Lower lobe of right lung (tissue), 2 donors: ENCODE measurements around the gene MAPK8IP1. TPM values are rescaled to one million over a fixed set of nuclear protein-coding genes. Genes with fewer than 3 reads are reported as not detected.

Source experiments
- ATAC-seq, 2 donors: fragments of 200-7000 bp; cut with Tn5 transposase; one replicate each; pipeline ENCODE4 v1.9.1; 2020 to 2022; ENCODE audit warnings: mild to moderate bottlenecking in 2 of 2, moderate library complexity in 2 of 2
- DNase-seq: peaks from one replicate; pipeline ENCODE4 v3.0.0-alpha.2; 2020
- H3K27ac ChIP-seq: fragments of 200-600 bp; one replicate; pipeline ENCODE4 v1.8.0; 2022
- H3K27me3 ChIP-seq: fragments of 200-600 bp; one replicate; pipeline ENCODE4 v1.8.0; 2022; ENCODE audit warnings: low read depth
- H3K36me3 ChIP-seq: fragments of 200-600 bp; one replicate; pipeline ENCODE4 v1.8.0; 2022; ENCODE audit warnings: mild to moderate bottlenecking
- H3K4me1 ChIP-seq: fragments of 200-600 bp; one replicate; pipeline ENCODE4 v1.8.0; 2022
- H3K4me3 ChIP-seq: fragments of 200-600 bp; one replicate; pipeline ENCODE4 v1.8.0; 2022; ENCODE audit warnings: mild to moderate bottlenecking
- H3K9me3 ChIP-seq: fragments of 200-600 bp; one replicate; pipeline ENCODE4 v1.8.0; 2022
- CTCF ChIP-seq: fragments of 200-600 bp; IDR thresholded peaks from one replicate; pipeline ENCODE4 v1.8.0; 2022; ENCODE audit warnings: antibody characterized with exemption, mild to moderate bottlenecking
- intact Hi-C: fragments of 100-400 bp; cut with DNase I; formaldehyde crosslinking; loops from one replicate; pipeline ENCODE4 v1.11.0; 2022
- total RNA-seq: library from RNA; stranded (reverse); fragmentation: NEBNext Ultra II Directional; extraction: Animal tissue kit (Norgen Biotek cat#: 25700); gene quantifications from one replicate; pipeline ENCODE4 v1.2.1, GENCODE V29; 2021
- donor health status: DM: no; HTN: yes; CAD: no; lungs with severe emphysema.

The MAPK8IP1 gene
- total RNA-seq, 1 donor from 2014 or later: 7.3 TPM

- Histone ChIP-seq H3K4me3 (no peak overlapping the region), H3K9me3 (no peaks in the 10 kb centered on the region), H3K27ac (no peak overlapping the region), H3K27me3 (peaks cover 17% of the 10 kb centered on the region), H3K36me3 (no peaks in the 10 kb centered on the region), H3K4me1 (peaks cover 8% of the 10 kb centered on the region)
- DNase-seq (no peak), ATAC-seq (no peak)
- intact Hi-C loops: no loop called here
- no peak for TF ChIP-seq CTCF
These were observed 9.2 kb downstream of the MAPK8IP1 start for GRCh38 chr11:45894555-45895247.

GRCh38 chr11:45895553-45896259 lies 10.3 kb downstream of the MAPK8IP1 start:
- TF ChIP-seq CTCF: no peak
- intact Hi-C loops: no loop called here

GRCh38 chr11:45896422-45896984 lies 11.1 kb downstream of the MAPK8IP1 start:
- no peak for TF ChIP-seq CTCF
- Histone ChIP-seq H3K9me3 (no peaks in the 10 kb centered on the region), H3K4me3 (no peak overlapping the region), H3K4me1 (peaks cover 17% of the 10 kb centered on the region), H3K36me3 (no peaks in the 10 kb centered on the region), H3K27ac (no peak overlapping the region), H3K27me3 (peaks cover 27% of the 10 kb centered on the region)
- intact Hi-C loops: no loop called here
- DNase-seq (no peak), ATAC-seq (no peak)

More at GRCh38 chr11:45895553-45896259, 10.3 kb downstream of the MAPK8IP1 start:
- no peaks in the 10 kb centered on the region for H3K9me3 ChIP-seq
- H3K27me3 ChIP-seq: peaks cover 23% of the 10 kb centered on the region
- H3K4me3 ChIP-seq: no peak overlapping the region
- H3K36me3 ChIP-seq: no peaks in the 10 kb centered on the region
- DNase-seq: no peak
- H3K27ac ChIP-seq: no peak overlapping the region
- no peak for ATAC-seq
- H3K4me1 ChIP-seq: peaks cover 13% of the 10 kb centered on the region

GRCh38 chr11:45897556-45897955 lies 12.1 kb downstream of the MAPK8IP1 start:
- DNase-seq: no peak
- no peaks in the 10 kb centered on the region for H3K36me3 ChIP-seq
- H3K27ac ChIP-seq: no peak overlapping the region
- H3K4me3 ChIP-seq: no peak overlapping the region
- peaks cover 17% of the 10 kb centered on the region for H3K4me1 ChIP-seq
- no peak for ATAC-seq
- H3K9me3 ChIP-seq: no peaks in the 10 kb centered on the region
- peaks cover 27% of the 10 kb centered on the region for H3K27me3 ChIP-seq
- intact Hi-C loops: no loop called here
- TF ChIP-seq CTCF: no peak

GRCh38 chr11:45899086-45899447 lies 13.6 kb downstream of the MAPK8IP1 start:
- H3K27ac ChIP-seq: no peak overlapping the region
- no peaks in the 10 kb centered on the region for H3K9me3 ChIP-seq
- no peak for ATAC-seq
- peaks cover 27% of the 10 kb centered on the region for H3K27me3 ChIP-seq
- DNase-seq: no peak
- H3K4me1 ChIP-seq: peaks cover 17% of the 10 kb centered on the region
- TF ChIP-seq CTCF: no peak
- H3K36me3 ChIP-seq: no peaks in the 10 kb centered on the region
- intact Hi-C loops: no loop called here
- peak overlapping the region; percentile 59 for H3K4me3 ChIP-seq
